ENCODE data around the gene TRPC4AP.

DNA sequence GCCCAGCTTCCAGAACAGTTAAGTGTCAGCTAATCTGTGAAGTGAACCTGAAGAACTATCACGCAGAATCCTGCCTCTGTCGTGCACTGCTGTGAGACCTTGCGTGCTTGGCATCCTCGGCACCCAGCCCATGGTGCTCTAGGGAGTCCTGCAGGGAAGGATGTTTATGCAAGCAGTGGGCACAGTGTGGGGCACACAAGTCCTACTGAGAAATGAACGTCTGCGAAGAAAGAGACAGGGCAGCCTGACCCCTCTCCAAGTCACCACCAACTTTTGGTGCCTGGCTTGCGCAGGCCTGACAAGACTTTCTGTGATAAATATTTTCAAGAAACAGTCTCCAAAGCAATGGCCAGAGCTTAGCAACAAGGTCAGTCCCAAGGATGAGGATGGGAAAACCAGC, 69.0 kb downstream of the TRPC4AP start:
- TF ChIP-seq, protein P1, sequence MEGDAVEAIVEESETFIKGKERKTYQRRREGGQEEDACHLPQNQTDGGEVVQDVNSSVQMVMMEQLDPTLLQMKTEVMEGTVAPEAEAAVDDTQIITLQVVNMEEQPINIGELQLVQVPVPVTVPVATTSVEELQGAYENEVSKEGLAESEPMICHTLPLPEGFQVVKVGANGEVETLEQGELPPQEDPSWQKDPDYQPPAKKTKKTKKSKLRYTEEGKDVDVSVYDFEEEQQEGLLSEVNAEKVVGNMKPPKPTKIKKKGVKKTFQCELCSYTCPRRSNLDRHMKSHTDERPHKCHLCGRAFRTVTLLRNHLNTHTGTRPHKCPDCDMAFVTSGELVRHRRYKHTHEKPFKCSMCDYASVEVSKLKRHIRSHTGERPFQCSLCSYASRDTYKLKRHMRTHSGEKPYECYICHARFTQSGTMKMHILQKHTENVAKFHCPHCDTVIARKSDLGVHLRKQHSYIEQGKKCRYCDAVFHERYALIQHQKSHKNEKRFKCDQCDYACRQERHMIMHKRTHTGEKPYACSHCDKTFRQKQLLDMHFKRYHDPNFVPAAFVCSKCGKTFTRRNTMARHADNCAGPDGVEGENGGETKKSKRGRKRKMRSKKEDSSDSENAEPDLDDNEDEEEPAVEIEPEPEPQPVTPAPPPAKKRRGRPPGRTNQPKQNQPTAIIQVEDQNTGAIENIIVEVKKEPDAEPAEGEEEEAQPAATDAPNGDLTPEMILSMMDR (IDR thresholded peaks at IDR 0.05): no peak
- no peak for TF ChIP-seq POLR2A (IDR thresholded peaks at IDR 0.05)
